ES-I3 (cell line): ENCODE results near the gene JCAD.

Source experiments
- H3K36me3 ChIP-seq: 2 replicates; pipeline ENCODE4 v1.6.1; 2013; ENCODE audit warnings: mild to moderate bottlenecking, low read length, control low read depth, moderate library complexity; ENCODE audit not compliant: insufficient read depth
- H3K4me1 ChIP-seq: 2 replicates; pipeline ENCODE4 v1.6.1; 2013; ENCODE audit warnings: mild to moderate bottlenecking, control low read depth, low read length; ENCODE audit not compliant: insufficient read depth
- H3K9ac ChIP-seq: 2 replicates; pipeline ENCODE4 v1.6.1; 2013; ENCODE audit warnings: low read depth, mild to moderate bottlenecking, low read length, moderate library complexity
- H3K9me3 ChIP-seq: 2 replicates; pipeline ENCODE4 v1.6.1; 2013; ENCODE audit warnings: mild to moderate bottlenecking, low read length, moderate library complexity; ENCODE audit not compliant: control insufficient read depth, insufficient read depth

Gene JCAD

GRCh38 chr10:30046476-30046875 lies 12.9 kb downstream of the JCAD start:
- Histone ChIP-seq H3K9ac (no peak overlapping the region), H3K9me3 (no peaks in the 10 kb centered on the region), H3K4me1 (no peaks in the 10 kb centered on the region), H3K36me3 (no peaks in the 10 kb centered on the region)

- no peak overlapping the region for H3K9ac ChIP-seq
- no peaks in the 10 kb centered on the region for H3K9me3 ChIP-seq
- no peaks in the 10 kb centered on the region for H3K36me3 ChIP-seq
- H3K4me1 ChIP-seq: no peaks in the 10 kb centered on the region
Observed at GRCh38 chr10:30045961-30046360, 13.4 kb downstream of the JCAD start.

GRCh38 chr10:30043476-30044270 lies 15.7 kb downstream of the JCAD start:
- Histone ChIP-seq H3K9ac (no peak overlapping the region), H3K4me1 (no peaks in the 10 kb centered on the region), H3K36me3 (no peaks in the 10 kb centered on the region), H3K9me3 (no peaks in the 10 kb centered on the region)

GRCh38 chr10:30042820-30043219 lies 16.6 kb downstream of the JCAD start:
- no peaks in the 10 kb centered on the region for H3K9me3 ChIP-seq
- no peaks in the 10 kb centered on the region for H3K4me1 ChIP-seq
- no peak overlapping the region for H3K9ac ChIP-seq
- no peaks in the 10 kb centered on the region for H3K36me3 ChIP-seq

GRCh38 chr10:30041196-30042105 lies 17.9 kb downstream of the JCAD start:
- H3K9ac ChIP-seq: no peak overlapping the region
- no peaks in the 10 kb centered on the region for H3K9me3 ChIP-seq
- no peaks in the 10 kb centered on the region for H3K36me3 ChIP-seq
- no peaks in the 10 kb centered on the region for H3K4me1 ChIP-seq

GRCh38 chr10:30040597-30040996 lies 18.8 kb downstream of the JCAD start:
- H3K9me3 ChIP-seq: no peaks in the 10 kb centered on the region
- H3K36me3 ChIP-seq: no peaks in the 10 kb centered on the region
- H3K9ac ChIP-seq: no peak overlapping the region
- H3K4me1 ChIP-seq: 0 out of 2 replicates have a peak, but pooled peaks cover 2% of the 10 kb centered on the region

GRCh38 chr10:30039988-30040387 lies 19.4 kb downstream of the JCAD start:
- H3K9me3 ChIP-seq: no peaks in the 10 kb centered on the region
- H3K36me3 ChIP-seq: no peaks in the 10 kb centered on the region
- peaks cover 7% of the 10 kb centered on the region; the same call in 1 of the 2 replicates for H3K4me1 ChIP-seq
- no peak overlapping the region for H3K9ac ChIP-seq

GRCh38 chr10:30039567-30039966 lies 19.8 kb downstream of the JCAD start:
- Histone ChIP-seq H3K9me3 (no peaks in the 10 kb centered on the region), H3K36me3 (no peaks in the 10 kb centered on the region), H3K4me1 (peaks cover 7% of the 10 kb centered on the region; the same call in 1 of the 2 replicates)

GRCh38 chr10:30038781-30039536 lies 20.4 kb downstream of the JCAD start:
- H3K9me3 ChIP-seq: no peaks in the 10 kb centered on the region
- no peaks in the 10 kb centered on the region for H3K36me3 ChIP-seq
- peaks cover 10% of the 10 kb centered on the region; the same call in 1 of the 2 replicates for H3K4me1 ChIP-seq
- no peak overlapping the region for H3K9ac ChIP-seq

More at GRCh38 chr10:30039567-30039966, 19.8 kb downstream of the JCAD start:
- H3K9ac ChIP-seq: no peak overlapping the region

GRCh38 chr10:30037620-30038336 lies 21.6 kb downstream of the JCAD start:
- peaks cover 10% of the 10 kb centered on the region; the same call in 1 of the 2 replicates for H3K4me1 ChIP-seq
- no peaks in the 10 kb centered on the region for H3K36me3 ChIP-seq
- no peak overlapping the region for H3K9ac ChIP-seq
- H3K9me3 ChIP-seq: no peaks in the 10 kb centered on the region

- Histone ChIP-seq H3K36me3 (no peaks in the 10 kb centered on the region), H3K9me3 (no peaks in the 10 kb centered on the region), H3K4me1 (peaks cover 10% of the 10 kb centered on the region; the same call in 1 of the 2 replicates), H3K9ac (no peak overlapping the region)
Observed at GRCh38 chr10:30036811-30037210, 22.6 kb downstream of the JCAD start.

GRCh38 chr10:30036341-30036740 lies 23.0 kb downstream of the JCAD start:
- Histone ChIP-seq H3K4me1 (peaks cover 10% of the 10 kb centered on the region; the same call in 1 of the 2 replicates), H3K36me3 (no peaks in the 10 kb centered on the region), H3K9me3 (no peaks in the 10 kb centered on the region), H3K9ac (no peak overlapping the region)

GRCh38 chr10:30034433-30035137 lies 24.8 kb downstream of the JCAD start:
- Histone ChIP-seq H3K4me1 (peaks cover 10% of the 10 kb centered on the region; the same call in 1 of the 2 replicates), H3K9me3 (no peaks in the 10 kb centered on the region), H3K36me3 (no peaks in the 10 kb centered on the region), H3K9ac (no peak overlapping the region)
